PC-9 (cell line): Measurements from ENCODE around the gene SLITRK2. TPM values are rescaled to one million over a fixed set of nuclear protein-coding genes. Genes with fewer than 3 reads are reported as not detected.
A peak's percentile ranks its signal among the peaks of the same experiment; 100 is the strongest.

Source experiments
- BruUV-seq: library from RNA; stranded (reverse); fragments of 400-500 nt; replicated peaks from 2 replicates; lab custom pipeline; 2021; lab: Mats Ljungman, UMichigan
- CTCF ChIA-PET: fragments of 300-600 bp; sonication (Branson Sonifier 250); formaldehyde crosslinking; loops from one replicate; lab custom pipeline; 2022; ENCODE audit warnings: antibody characterized with exemption; lab: Charles Lee
- POLR2A ChIA-PET: fragments of 300-600 bp; sonication (Branson Sonifier 250); formaldehyde crosslinking; loops from one replicate; lab custom pipeline; 2022; ENCODE audit warnings: antibody characterized with exemption; ENCODE audit not compliant: unreplicated experiment; lab: Charles Lee
- DNase-seq, 2 experiments: peaks; one replicate each; pipeline versions ENCODE4 v3.0.0 to v3.0.0-alpha.2; 2015 to 2022; ENCODE audit warnings: mixed read lengths in 1 of 2
- H2AFZ ChIP-seq: fragments of 200-600 bp; sonication (generic); 2 replicates; pipeline ENCODE4 v1.8.1; 2017; ENCODE audit warnings: antibody characterized with exemption
- H3F3A ChIP-seq: fragments of 200-600 bp; sonication (generic); 2 replicates; pipeline ENCODE4 v1.8.1; 2017; ENCODE audit warnings: antibody characterized with exemption, mild to moderate bottlenecking, low read depth; ENCODE audit not compliant: insufficient read depth
- H3K27ac ChIP-seq: fragments of 200-600 bp; sonication (generic); 2 replicates; pipeline ENCODE4 v1.6.1; 2016; ENCODE audit warnings: mixed run types
- H3K27me3 ChIP-seq: fragments of 200-600 bp; sonication (generic); 2 replicates; pipeline ENCODE4 v1.6.1; 2016; ENCODE audit warnings: low read depth, mixed run types; ENCODE audit not compliant: insufficient read depth
- H3K36me3 ChIP-seq: fragments of 200-600 bp; sonication (generic); 2 replicates; pipeline ENCODE4 v1.6.1; 2016; ENCODE audit warnings: low read depth, mixed run types
- H3K4me1 ChIP-seq: fragments of 200-600 bp; sonication (generic); replicated peaks from 2 replicates; pipeline ENCODE4 v1.6.1; 2016; ENCODE audit warnings: mixed run types; ENCODE audit not compliant: insufficient read depth
- H3K4me2 ChIP-seq: fragments of 200-600 bp; sonication (generic); 2 replicates; pipeline ENCODE4 v1.6.1; 2017; ENCODE audit warnings: mixed run types
- H3K4me3 ChIP-seq: fragments of 200-600 bp; sonication (generic); 2 replicates; pipeline ENCODE4 v1.6.1; 2016; ENCODE audit warnings: mixed run types
- H3K79me2 ChIP-seq: fragments of 200-600 bp; sonication (generic); 2 replicates; pipeline ENCODE4 v1.6.1; 2017; ENCODE audit warnings: low read depth, mixed run types
- H3K9me2 ChIP-seq: fragments of 200-600 bp; sonication (generic); 2 replicates; pipeline ENCODE4 v1.8.1; 2017; ENCODE audit warnings: mild to moderate bottlenecking; ENCODE audit not compliant: insufficient read depth
- H3K9me3 ChIP-seq: fragments of 200-600 bp; sonication (generic); 2 replicates; pipeline ENCODE4 v1.8.1; 2016; ENCODE audit warnings: low read depth; ENCODE audit not compliant: insufficient read depth
- H4K20me1 ChIP-seq: fragments of 200-600 bp; sonication (generic); 2 replicates; pipeline ENCODE4 v1.8.1; 2017; ENCODE audit not compliant: insufficient read depth
- EZH2 ChIP-seq: fragments of 200-600 bp; sonication (generic); IDR thresholded peaks from 2 replicates; pipeline ENCODE4 v1.8.0; 2017; ENCODE audit warnings: antibody characterized with exemption, low read depth
- intact Hi-C: fragments of 100-400 bp; cut with micrococcal nuclease; formaldehyde crosslinking; loops from one replicate; pipeline ENCODE4 v1.10.0; 2022; ENCODE audit not compliant: unreplicated experiment
- total RNA-seq: library from RNA; stranded (reverse); gene quantifications from 2 replicates; pipeline ENCODE4 v1.2.3, GENCODE V29; 2021
- TF ChIP-seq, protein P1 (sequence below): fragments of 200-600 bp; sonication (generic); conservative IDR thresholded peaks from 2 replicates; pipeline ENCODE4 v1.6.1; 2017; ENCODE audit warnings: mixed run types, antibody characterized with exemption, mild to moderate bottlenecking, moderate library complexity

SLITRK2 gene
- total RNA-seq, 1 experiment from 2014 or later = not detected

DNA sequence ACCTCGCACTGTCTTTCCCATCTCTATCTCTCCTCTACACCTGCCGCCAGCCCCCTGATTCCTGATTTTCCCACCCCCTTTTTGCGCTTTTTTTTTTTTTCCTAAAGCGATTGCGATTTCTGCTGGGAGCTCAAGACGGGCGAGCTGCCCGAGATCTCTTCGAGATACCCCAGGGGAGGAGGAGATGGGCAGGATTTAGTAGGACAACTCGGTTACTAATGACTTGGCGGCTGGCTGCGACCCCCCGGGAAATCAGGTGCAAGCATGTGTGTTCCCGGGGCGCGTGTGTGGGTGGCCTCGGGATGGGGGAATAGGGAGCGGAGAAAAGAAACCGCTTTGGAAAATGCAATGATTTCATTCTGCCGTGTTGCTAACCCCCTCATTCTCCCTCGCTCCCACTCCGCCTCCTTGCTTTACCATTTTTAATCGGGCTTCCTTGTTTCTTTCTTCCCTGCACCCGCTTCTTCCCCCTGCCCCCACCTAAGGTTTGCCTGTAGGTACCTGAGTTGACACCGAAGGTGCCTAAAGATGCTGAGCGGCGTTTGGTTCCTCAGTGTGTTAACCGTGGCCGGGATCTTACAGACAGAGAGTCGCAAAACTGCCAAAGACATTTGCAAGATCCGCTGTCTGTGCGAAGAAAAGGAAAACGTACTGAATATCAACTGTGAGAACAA lies 4.4 kb downstream of the SLITRK2 start:
- Histone ChIP-seq H3K4me3 (no peak overlapping the region), H3K4me2 (no peak overlapping the region), H3K36me3 (no peaks in the 10 kb centered on the region), H2AFZ (no peak overlapping the region), H3K9me3 (no peaks in the 10 kb centered on the region), H3F3A (no peaks in the 10 kb centered on the region), H3K4me1 (no peaks in the 10 kb centered on the region), H3K27me3 (peaks cover 74% of the 10 kb centered on the region), H3K79me2 (no peaks in the 10 kb centered on the region), H3K27ac (no peak overlapping the region), H4K20me1 (no peaks in the 10 kb centered on the region), H3K9me2 (no peaks in the 10 kb centered on the region)
- no peak for DNase-seq
- intact Hi-C loops = no loop called here
- ChIA-PET POLR2A (no interaction called here), CTCF (no interaction called here)
- BruUV-seq = no TSS peak
- TF ChIP-seq, protein P1, sequence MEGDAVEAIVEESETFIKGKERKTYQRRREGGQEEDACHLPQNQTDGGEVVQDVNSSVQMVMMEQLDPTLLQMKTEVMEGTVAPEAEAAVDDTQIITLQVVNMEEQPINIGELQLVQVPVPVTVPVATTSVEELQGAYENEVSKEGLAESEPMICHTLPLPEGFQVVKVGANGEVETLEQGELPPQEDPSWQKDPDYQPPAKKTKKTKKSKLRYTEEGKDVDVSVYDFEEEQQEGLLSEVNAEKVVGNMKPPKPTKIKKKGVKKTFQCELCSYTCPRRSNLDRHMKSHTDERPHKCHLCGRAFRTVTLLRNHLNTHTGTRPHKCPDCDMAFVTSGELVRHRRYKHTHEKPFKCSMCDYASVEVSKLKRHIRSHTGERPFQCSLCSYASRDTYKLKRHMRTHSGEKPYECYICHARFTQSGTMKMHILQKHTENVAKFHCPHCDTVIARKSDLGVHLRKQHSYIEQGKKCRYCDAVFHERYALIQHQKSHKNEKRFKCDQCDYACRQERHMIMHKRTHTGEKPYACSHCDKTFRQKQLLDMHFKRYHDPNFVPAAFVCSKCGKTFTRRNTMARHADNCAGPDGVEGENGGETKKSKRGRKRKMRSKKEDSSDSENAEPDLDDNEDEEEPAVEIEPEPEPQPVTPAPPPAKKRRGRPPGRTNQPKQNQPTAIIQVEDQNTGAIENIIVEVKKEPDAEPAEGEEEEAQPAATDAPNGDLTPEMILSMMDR = no peak
- no peak for TF ChIP-seq EZH2

DNA sequence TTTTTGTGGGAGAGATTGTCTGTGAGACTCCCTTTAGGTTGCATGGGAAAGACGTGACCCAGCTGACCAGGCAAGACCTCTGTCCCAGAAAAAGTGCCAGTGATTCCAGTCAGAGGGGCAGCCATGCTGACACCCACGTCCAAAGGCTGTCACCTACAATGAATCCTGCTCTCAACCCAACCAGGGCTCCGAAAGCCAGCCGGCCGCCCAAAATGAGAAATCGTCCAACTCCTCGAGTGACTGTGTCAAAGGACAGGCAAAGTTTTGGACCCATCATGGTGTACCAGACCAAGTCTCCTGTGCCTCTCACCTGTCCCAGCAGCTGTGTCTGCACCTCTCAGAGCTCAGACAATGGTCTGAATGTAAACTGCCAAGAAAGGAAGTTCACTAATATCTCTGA lies 5.5 kb downstream of the SLITRK2 start:
- no peak overlapping the region for H3K27ac ChIP-seq
- H3K79me2 ChIP-seq = no peaks in the 10 kb centered on the region
- H3K4me1 ChIP-seq = no peaks in the 10 kb centered on the region
- H3K4me2 ChIP-seq = no peak overlapping the region
- no peaks in the 10 kb centered on the region for H3F3A ChIP-seq
- no peaks in the 10 kb centered on the region for H3K36me3 ChIP-seq
- peaks cover 70% of the 10 kb centered on the region for H3K27me3 ChIP-seq
- DNase-seq = no peak
- no peaks in the 10 kb centered on the region for H3K9me3 ChIP-seq
- H3K9me2 ChIP-seq = no peaks in the 10 kb centered on the region
- intact Hi-C loops = no loop called here
- POLR2A ChIA-PET = no interaction called here
- no peaks in the 10 kb centered on the region for H4K20me1 ChIP-seq
- CTCF ChIA-PET = no interaction called here
- TF ChIP-seq, protein P1 = no peak
- TF ChIP-seq EZH2 = no peak
- H2AFZ ChIP-seq = no peak overlapping the region
- BruUV-seq = no TSS peak
- H3K4me3 ChIP-seq = no peak overlapping the region

DNA sequence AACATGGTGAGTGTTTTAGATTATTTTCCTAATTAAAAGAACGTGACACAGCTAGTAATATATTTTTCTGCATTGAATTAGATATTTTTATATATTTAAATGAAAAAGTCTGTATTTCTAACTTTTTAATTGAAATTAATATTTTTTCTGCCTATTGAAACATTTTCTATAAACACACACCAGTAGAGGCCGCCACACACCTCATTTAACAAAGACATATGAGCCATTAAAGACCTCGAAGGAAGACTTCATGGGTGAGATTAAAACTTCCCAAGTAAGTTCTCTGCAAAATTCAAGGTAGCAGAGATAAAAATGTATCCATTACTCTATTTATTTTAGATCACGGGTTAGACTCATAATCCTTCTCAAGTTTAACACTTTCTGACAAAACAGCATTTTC lies 8.3 kb downstream of the SLITRK2 start:
- POLR2A ChIA-PET = interaction anchor here (0.6 kb wide), 1 partner anchor 108 kb away, joined by 4 read pairs; no protein-coding TSS in a partner anchor

More for the DNA sequence above, 8.3 kb downstream of the SLITRK2 start:
- H3K36me3 ChIP-seq = no peaks in the 10 kb centered on the region
- no peak overlapping the region for H3K4me3 ChIP-seq
- no TSS peak for BruUV-seq
- TF ChIP-seq, protein P1 = peak; percentile 65
- TF ChIP-seq EZH2 = no peak
- no peaks in the 10 kb centered on the region for H4K20me1 ChIP-seq
- H3K4me2 ChIP-seq = no peak overlapping the region
- peak in 1 of 2 experiments; percentile 35 for DNase-seq
- no peak overlapping the region for H2AFZ ChIP-seq
- no peaks in the 10 kb centered on the region for H3F3A ChIP-seq
- H3K4me1 ChIP-seq = no peaks in the 10 kb centered on the region
- no peak overlapping the region for H3K27ac ChIP-seq
- H3K9me3 ChIP-seq = no peaks in the 10 kb centered on the region
- intact Hi-C loops = no loop called here
- peaks cover 44% of the 10 kb centered on the region for H3K27me3 ChIP-seq
- no peaks in the 10 kb centered on the region for H3K9me2 ChIP-seq
- CTCF ChIA-PET = no interaction called here
- no peaks in the 10 kb centered on the region for H3K79me2 ChIP-seq
